ENCODE measurements around the gene FGD3. TPM values are rescaled to one million over a fixed set of nuclear protein-coding genes. Genes with fewer than 3 reads are reported as not detected.
"Not testable (repeated sequence)": the region's sequence is repeated elsewhere in the genome, so short reads cannot be mapped to it uniquely, and the experiment has no call there.

FGD3 gene
- 0.41 and 0.46 TPM in 2 replicates for total RNA-seq

- TF ChIP-seq CTCF (IDR thresholded peaks at IDR 0.05; ENCODE audit: insufficient read depth, low read length, poor library complexity, severe bottlenecking), result no peak
- peaks cover 16% of the 10 kb centered on the region for H3K27me3 ChIP-seq (ENCODE audit: control insufficient read depth, insufficient read depth, low read length)
Observed at GRCh38 chr9:92947268-92948037, at the start of gene FGD3. Gene FGD3 (plus strand): TSS chr9:92947523. CDS start chr9:92976257, 28,734 bp downstream.

GRCh38 chr9:92905137-92905536 is 42.2 kb upstream of the FGD3 start:
- not testable (repeated sequence) for H3K27me3 ChIP-seq (ENCODE audit: control insufficient read depth, insufficient read depth, low read length); H3K4me3 ChIP-seq (ENCODE audit: low read depth, low read length)

More at GRCh38 chr9:92947268-92948037, at the start of gene FGD3:
- DNase-seq (ENCODE audit: low read depth), result no peak
- Histone ChIP-seq H3K4me3 (ENCODE audit: low read depth, low read length) (peak within 1 kb of the TSS; percentile 48), H3K36me3 (ENCODE audit: control insufficient read depth, insufficient read depth, low read length) (no peaks in the 10 kb centered on the region)

GRCh38 chr9:92911511-92912475 is 35.5 kb upstream of the FGD3 start:
- H3K36me3 ChIP-seq (ENCODE audit: control insufficient read depth, insufficient read depth, low read length), result no peaks in the 10 kb centered on the region
- TF ChIP-seq CTCF (IDR thresholded peaks at IDR 0.05; ENCODE audit: insufficient read depth, low read length, poor library complexity, severe bottlenecking), result no peak
- no peaks in the 10 kb centered on the region for H3K27me3 ChIP-seq (ENCODE audit: control insufficient read depth, insufficient read depth, low read length)
- no peak for DNase-seq (ENCODE audit: low read depth)
- H3K4me3 ChIP-seq (ENCODE audit: low read depth, low read length), result no peak overlapping the region

More at GRCh38 chr9:92905137-92905536, 42.2 kb upstream of the FGD3 start:
- DNase-seq (ENCODE audit: low read depth); H3K36me3 ChIP-seq (ENCODE audit: control insufficient read depth, insufficient read depth, low read length): not testable (repeated sequence)

- H3K27me3 ChIP-seq (ENCODE audit: control insufficient read depth, insufficient read depth, low read length), result no peaks in the 10 kb centered on the region
- no peak overlapping the region for H3K4me3 ChIP-seq (ENCODE audit: low read depth, low read length)
- DNase-seq (ENCODE audit: low read depth), result no peak
- H3K36me3 ChIP-seq (ENCODE audit: control insufficient read depth, insufficient read depth, low read length), result no peaks in the 10 kb centered on the region
- no peak for TF ChIP-seq CTCF (IDR thresholded peaks at IDR 0.05; ENCODE audit: insufficient read depth, low read length, poor library complexity, severe bottlenecking)
Observed at GRCh38 chr9:92917176-92917800, 30.0 kb upstream of the FGD3 start.

- Histone ChIP-seq H3K27me3 (ENCODE audit: control insufficient read depth, insufficient read depth, low read length) (no peaks in the 10 kb centered on the region), H3K4me3 (ENCODE audit: low read depth, low read length) (no peak overlapping the region), H3K36me3 (ENCODE audit: control insufficient read depth, insufficient read depth, low read length) (no peaks in the 10 kb centered on the region)
- DNase-seq (ENCODE audit: low read depth), result no peak
- no peak for TF ChIP-seq CTCF (IDR thresholded peaks at IDR 0.05; ENCODE audit: insufficient read depth, low read length, poor library complexity, severe bottlenecking)
Observed at GRCh38 chr9:92920437-92920836, 26.9 kb upstream of the FGD3 start.

GRCh38 chr9:92931606-92932005 is 15.7 kb upstream of the FGD3 start:
- no peak for TF ChIP-seq CTCF (IDR thresholded peaks at IDR 0.05; ENCODE audit: insufficient read depth, low read length, poor library complexity, severe bottlenecking)
- no peaks in the 10 kb centered on the region for H3K36me3 ChIP-seq (ENCODE audit: control insufficient read depth, insufficient read depth, low read length)

More at GRCh38 chr9:92931606-92932005, 15.7 kb upstream of the FGD3 start:
- Histone ChIP-seq H3K27me3 (ENCODE audit: control insufficient read depth, insufficient read depth, low read length) (no peaks in the 10 kb centered on the region), H3K4me3 (ENCODE audit: low read depth, low read length) (no peak overlapping the region)
- DNase-seq (ENCODE audit: low read depth), result no peak

Data from kidney epithelial cell (primary cell).